ENCODE results near the gene NUDT15.
"Not testable (repeated sequence)": the region's sequence is repeated elsewhere in the genome, so short reads cannot be mapped to it uniquely, and the experiment has no call there.

Gene NUDT15

DNA sequence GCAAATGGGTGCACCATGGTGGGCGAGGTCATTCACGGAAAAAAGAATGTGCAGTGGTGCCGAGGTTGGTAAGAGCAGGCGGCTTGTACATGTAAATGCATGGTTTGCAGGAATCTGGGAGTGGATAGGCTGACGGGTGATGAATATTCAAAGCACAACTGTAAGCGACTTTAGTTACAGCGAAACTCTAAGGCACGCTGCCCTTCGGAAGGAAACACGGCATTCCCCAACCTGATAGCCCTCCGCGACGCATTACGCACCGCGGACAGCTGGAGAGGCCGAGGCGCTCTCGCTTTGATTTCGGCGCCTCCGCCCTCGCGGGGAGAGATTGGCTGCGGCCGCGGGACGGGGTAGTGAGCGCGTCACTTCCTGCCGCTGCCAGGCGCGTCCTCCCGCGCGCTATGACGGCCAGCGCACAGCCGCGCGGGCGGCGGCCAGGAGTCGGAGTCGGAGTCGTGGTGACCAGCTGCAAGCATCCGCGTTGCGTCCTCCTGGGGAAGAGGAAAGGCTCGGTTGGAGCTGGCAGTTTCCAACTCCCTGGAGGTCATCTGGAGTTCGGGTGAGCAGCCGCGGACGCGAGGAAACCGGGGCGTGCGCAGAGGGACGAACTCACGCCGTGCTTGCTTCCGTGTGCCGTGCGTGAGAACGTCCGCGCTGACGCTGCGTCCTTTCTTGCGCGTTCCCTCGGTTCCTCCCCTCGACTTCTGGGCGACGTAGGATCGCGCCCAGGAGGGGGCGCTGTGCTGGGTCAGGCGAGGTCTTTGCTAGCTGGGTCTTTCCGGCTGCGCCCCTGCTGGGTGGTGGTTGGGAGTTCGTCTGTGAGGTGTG lies at the start of gene NUDT15:
TSS of gene NUDT15 (plus strand) at position 381 of the 828 bp plus-strand sequence. CDS start at position 402, 21 bp downstream.
- peak; percentile 48 for DNase-seq

DNA sequence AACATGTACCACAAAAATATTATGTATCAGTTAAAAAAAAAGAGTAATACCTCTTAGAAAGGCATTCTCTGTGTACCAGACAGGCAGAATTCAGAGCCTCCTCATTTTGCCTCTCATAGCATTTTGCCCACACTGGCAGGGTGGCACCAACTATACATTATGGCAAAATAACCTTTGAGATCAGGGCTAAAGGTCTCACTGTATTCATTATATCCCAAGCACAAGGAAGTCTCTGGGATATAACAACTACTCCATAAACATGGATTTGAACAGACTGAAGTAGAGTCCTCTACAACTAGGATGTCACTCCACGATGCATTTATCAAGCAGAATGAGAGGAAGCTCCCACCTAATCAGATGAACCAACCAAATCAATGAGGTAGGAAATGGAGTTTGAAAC lies 47.1 kb upstream of the NUDT15 start:
- no peak for DNase-seq

DNA sequence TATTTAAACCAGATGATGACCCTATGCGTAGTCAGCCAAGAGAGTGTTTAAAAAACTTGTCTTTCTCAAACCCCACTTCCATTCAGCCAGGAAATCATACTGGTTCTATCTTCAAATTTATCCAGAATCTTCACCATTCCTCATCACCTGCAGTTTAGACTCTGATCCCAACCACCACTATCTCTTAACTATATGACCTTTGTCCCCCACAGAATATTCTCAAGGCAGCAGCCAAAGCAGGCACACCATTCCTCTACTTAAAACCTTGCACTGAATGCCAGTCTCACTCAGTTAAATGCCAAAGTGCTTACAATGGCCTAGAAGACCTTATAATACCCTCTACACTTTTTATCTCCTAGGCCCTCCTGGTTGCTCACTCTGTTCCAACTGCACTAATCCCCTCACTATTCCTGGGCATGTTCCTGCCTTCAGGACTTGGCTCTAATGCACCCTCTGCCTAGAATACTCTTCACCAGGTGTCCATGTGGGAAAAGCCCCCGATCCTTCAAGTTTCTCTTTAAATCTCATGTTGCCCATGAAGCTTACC lies 46.5 kb upstream of the NUDT15 start:
- no peak for DNase-seq

DNA sequence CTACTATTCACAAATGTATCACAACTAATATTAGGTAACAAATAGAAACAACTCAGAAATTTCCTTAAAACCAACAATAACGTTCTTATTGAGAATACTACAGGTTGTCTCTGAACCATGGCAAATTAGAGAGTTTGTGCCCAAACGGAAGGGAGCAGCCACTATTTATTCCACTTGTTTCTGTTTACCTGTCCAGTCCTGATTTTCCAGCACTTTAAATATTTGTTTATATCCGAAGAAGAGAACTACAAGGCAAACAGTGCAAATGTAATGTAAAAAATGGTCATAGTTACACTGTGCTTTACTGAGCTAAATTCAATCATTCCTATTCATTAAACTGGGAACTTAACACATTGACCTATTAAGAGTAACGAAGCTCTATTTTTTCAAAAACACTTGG lies 45.7 kb upstream of the NUDT15 start:
- no peak for DNase-seq

DNA sequence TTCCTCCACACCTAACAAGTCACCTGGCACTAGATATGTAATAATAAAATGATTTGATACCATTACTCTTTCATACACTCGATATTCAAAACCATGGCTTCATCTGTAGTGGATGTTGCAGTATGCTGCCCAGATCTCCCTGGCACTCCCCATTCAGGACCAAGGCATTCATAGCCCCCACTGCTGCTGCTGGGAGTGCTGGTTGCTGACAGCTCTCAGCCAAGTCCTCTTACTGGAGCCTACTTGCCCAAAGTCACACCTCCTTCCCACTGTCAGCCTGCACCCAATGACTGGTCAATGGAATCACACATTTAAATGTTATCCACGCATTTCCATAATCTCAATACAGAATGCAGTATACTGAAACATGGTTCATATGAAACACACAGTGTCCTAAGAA lies 40.1 kb upstream of the NUDT15 start:
- no peak for DNase-seq

DNA sequence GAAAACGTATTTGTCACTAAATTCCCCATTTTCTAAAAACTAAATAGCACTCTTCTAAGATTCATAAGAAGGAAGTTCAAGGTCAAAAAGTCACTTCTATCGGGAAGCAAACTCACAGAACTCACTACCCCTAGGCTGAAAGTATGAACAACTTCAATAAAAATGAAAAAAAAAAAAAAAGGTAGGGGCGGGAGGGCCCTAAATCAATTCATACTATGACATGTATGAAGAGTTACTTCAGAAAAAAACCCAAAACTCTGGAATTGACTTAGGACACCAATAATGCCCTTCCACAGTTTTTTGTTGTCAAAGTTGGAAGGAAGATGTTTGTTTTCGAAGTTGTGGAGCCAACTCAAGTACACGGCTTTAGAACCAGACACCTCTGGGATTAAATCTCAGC lies 37.6 kb upstream of the NUDT15 start:
- DNase-seq = no peak

DNA sequence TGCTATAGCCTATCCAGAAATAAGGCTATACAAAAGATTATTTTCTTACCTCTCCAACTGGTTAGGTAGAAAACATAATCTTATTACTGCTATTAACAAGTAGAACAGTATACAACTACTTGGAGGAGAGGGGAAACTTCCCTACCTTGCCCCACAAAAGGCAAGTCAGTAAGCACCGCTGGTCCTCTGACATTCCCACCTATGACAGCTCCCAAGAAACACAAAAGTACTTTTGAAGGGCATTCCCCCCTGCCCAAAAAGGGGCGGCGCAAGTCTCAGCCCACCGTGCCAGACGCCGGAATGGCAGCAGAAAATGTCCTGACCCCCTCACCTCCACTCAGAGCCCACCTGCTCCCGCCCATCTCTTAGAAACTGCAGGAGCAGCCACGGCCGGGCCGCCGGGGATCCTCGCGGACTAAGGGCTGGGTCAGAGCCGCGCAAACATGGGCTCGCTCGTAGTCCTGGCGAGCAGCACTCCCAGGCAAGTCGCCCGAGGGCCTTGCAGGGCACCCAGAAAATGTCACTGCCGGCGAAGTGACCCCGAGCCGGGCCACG lies 36.9 kb upstream of the NUDT15 start:
- no peak for DNase-seq

DNA sequence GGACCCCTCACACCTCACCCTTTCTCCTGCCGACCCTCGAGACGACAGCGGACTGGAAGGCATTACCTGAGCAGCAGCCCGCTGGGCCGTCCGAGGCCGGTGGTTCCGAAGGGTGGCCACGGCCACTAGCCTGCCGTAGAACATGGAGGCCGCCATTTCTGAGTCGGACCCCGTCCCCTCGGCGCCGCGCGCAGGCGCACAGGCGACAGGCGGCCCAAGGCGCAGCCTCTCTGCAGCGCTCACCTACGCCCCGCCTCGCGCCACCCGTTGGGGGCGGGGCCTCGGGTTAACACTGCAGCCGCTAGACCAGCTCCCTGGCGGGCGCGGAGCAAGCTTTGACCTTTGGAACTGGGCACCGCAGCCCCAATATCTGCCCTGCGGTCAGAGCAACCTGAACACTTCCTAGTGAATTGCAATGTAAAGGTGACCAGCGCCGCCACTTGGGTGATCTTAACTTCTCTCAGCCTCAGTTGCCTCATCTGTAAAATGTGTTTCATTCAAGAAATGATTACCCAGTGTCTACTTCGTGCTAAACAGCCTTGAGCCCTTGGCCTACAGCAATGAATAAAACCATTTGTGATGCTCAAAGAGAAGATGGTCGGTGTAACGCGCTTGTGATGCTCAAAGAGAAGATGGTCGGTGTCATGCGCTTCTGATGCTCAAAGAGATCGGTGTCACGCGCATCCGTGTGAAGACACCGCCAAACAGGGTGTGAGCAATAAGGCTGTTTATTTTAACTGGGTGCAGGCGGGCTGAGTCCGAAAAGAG lies 36.2 kb upstream of the NUDT15 start, which contains the start of gene SUCLA2:
TSS of gene SUCLA2 (minus strand) at position 160 of the 768 bp plus-strand sequence. CDS start at position 156, 4 bp downstream.
- no peak for DNase-seq

DNA sequence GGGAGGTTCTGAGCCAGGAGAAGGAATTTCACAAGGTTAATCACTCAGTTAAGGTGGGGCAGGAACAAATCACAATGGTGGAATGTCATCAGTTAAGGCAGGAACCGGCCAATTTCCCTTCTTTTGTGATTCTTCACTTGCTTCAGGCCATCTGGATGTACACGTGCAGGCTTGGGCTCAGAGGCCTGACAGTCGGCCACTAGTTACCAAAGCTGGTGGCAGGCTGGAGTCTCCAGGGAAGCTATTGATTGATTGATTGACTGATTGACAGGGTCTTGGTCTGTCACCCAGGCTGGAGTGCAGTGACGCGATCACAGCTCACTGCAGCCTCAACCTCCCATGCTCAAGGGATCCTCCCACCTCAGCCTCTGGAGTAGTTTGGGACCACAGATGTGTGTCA lies 35.5 kb upstream of the NUDT15 start:
- not testable (repeated sequence) for DNase-seq

DNA sequence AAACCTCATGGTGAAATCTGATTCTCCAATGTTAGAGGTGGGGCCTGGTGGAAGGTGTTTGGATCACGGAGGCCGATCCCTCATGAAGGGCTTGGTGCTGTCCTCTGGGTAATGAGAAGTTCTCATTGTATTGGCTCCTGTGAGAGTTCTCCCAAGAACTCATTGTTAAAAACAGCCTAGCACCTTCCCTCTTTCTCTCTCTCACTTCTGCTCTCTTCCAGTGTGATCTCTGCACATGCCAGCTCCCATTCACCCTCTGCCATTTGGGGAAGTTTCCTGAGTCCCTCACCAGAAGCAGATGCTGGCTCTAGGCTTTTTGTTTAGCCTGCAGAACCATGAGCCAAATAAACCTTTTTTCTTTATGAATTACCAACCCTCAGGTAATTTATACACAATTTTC lies 33.3 kb upstream of the NUDT15 start:
- DNase-seq = no peak

DNA sequence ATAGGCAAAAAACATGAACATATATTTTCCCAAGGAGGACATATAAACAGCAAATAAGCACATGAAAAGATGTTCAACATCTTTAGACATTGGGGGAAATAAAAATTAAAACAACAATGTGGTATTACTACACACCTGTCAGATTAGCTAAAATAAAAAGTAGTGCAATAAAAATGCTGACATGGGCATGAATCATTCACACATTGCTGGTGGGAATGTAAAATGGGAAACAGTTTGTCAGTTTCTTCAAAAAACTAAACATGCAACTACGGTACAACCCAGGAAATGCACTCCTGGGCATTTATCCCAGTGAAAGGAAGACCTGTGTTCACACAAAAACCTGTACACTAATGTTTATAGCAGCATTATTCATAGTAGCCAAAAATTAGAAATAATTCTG lies 31.1 kb upstream of the NUDT15 start:
- DNase-seq = no peak

DNA sequence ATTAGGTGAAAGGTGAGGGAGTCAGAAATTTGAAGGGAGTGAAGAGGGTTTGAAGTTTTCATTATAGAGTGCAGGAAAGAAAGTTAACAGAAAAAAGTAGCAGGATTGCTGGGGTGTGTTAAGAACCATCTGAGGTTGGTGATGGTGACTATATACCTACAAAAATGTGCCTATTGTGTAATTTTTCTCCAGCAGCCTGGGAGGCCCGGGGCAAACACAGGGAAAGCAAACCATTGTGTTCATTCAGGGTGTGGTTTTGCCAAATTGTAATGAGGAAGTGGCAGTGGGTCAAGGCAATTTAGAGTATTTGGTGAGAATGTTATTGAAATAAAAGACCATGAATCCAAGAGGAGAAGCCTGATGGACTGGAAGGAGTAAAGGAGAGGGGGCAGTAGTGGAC lies 28.2 kb upstream of the NUDT15 start:
- no peak for DNase-seq

DNA sequence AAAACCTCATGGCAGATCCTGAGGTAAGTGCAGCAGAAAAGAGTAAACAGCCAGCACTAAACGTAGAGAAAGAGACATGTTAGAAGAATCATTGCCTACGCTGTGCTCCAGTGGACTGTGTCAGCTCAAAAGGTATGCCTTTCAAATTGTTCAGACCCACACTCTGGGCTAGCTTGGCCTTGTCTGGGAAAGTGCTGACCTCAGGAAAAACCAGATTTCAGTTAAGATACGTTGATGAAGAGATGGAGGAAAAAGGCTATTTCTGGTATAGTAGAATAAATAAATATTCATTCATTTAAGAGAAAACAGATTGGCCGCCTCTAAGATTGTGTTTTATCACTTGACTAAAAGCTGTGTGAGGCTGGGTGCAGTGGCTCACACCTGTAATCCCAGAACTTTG lies 26.8 kb upstream of the NUDT15 start:
- DNase-seq = no peak

DNA sequence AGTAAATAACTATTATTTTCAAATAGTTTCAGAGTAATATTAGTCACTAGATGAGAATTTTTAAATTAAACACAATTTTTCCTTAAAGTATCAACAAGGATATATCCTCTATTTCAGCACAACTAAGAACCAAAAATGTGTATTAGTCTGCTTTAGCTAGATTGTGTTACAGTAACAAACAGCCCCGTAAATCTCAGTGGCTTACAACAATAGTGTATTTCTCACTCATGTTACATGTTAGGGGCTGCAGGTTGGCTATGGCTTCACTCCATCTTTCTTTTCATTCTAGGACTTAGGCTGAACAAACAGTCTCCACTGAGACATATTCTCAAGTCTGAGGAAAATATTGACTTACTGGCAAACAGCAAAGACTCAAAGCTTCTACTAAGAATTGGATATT lies 24.9 kb upstream of the NUDT15 start:
- no peak for DNase-seq

DNA sequence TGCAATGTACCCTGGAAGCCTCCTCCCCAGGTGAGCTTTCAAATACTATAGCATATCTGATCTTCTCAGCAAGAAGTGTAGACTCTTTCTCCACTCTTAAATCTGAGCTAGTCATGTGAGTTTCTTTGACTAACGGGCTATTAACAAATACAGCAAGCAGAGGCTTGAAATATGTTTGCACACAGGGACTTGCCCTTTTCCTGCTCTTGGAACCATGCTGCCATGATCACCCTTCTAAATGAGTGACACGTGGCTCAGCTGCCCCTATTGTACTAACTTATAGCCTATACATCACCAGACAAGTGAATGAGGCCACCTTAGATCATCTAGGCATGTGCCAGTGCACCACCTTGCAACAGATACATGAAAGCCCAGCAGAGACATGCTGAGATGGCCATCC lies 23.2 kb upstream of the NUDT15 start:
- no peak for DNase-seq

DNA sequence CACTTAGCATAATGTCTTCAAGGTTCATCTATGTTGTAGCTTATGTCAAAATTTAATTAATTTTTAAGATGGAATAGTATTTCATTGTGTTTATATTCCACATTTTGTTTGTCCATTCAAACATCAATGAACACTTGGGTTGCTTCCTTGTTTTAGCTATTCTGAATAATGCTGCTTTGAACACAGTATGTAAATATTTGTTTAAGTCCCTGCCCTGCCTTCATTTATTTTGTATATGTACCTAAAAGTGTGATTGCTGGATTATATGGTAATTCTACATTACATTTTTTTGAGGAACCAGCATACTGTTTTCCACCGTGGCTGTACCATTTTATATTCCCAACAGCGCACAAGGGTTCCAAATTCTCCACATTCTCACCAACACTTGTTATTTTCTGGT lies 18.9 kb upstream of the NUDT15 start:
- DNase-seq = no peak

DNA sequence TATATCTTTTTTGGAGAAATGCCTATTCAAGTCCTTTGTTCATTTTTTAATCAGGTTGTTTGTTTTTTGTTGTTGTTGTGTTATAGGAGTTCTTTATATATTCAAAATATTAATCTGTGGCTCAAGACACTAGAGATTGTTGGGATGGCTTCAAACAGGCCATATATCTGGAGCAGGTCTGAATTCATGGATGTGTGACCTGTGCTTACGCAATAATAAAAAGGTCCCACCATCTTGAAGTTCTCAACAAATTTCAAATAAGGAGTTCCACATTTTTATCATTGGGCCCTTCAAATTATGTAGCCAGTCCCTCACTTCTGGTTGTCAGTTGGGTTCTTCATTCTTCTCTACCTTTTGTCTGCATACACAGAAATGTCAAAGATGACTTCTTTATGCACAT lies 17.7 kb upstream of the NUDT15 start:
- DNase-seq = no peak

DNA sequence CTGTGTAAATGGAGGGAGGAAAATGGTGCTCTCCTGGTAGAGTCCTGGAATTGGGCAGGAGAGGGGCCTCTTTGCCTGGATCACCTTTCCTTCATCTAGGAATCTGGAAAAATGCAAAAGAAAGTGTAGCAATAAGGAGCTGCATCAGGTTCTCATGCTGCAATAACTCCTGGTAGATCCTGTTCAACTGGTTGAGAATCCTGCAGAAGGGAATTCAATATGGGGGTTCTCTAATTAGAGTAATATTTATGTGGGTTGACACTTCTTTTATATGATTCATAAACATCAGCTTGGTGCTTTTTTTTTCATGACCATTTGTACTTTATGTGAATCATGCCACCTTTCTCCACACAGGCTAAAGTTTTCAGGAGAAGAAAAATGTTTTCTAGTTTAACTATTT lies 9.5 kb upstream of the NUDT15 start:
- no peak for DNase-seq

DNA sequence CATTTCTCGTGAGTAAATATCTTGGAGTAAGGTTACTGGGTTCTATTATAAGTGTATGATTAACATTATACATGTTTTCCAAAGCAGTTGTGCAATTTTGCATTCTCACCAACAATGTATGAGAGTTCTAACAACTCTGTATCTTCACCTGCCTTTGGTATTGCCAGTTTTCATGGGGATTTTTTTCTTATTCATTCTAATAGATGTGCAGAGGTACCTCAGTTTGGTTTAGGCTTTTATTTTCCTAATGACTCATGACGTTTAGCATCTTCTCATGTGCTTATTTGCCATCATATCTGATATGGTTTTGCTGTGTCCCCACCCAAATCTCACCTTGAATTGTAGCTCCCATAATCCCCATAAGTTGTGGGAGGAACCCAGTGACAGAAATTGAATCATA lies 7.7 kb upstream of the NUDT15 start:
- DNase-seq = no peak

DNA sequence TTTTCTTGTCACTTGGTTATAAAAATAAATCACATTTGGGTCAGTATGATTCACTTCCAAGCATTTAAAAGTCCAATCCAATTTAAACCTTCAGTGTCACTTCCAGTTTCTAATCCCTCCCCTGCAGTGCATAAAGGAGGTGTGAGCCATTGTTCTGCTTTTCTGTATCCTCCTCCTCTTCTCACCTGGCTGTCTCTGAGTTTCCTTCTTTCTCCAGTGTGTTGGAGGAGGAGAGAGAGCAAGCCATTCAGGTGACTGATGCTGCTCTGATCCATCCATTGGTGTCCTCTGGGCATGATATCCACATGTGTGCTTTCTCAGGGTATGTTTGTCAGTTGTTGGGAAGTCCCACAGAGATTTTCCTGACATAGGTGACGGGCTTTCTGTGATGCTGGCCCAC lies 1.2 kb downstream of the NUDT15 start:
- DNase-seq = no peak

DNA sequence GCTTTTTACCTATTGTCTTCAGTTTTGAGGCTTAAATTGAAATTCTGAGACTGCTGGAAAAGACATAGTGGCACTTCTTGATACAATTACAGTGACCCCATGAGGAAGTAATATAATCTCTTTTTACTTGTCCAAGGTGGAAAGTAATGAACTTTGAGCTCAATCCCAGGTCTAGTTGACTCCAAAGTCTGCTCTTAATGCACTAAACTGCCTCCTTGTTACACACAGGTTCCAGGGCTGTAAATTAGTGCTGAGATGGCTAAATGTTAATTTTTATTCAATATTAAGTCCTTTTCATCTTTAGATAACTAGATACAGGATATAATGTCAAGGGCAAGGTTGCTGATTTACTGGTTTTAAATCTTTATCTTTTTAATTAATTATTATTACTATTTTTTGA lies 2.5 kb downstream of the NUDT15 start:
- no peak for DNase-seq

DNA sequence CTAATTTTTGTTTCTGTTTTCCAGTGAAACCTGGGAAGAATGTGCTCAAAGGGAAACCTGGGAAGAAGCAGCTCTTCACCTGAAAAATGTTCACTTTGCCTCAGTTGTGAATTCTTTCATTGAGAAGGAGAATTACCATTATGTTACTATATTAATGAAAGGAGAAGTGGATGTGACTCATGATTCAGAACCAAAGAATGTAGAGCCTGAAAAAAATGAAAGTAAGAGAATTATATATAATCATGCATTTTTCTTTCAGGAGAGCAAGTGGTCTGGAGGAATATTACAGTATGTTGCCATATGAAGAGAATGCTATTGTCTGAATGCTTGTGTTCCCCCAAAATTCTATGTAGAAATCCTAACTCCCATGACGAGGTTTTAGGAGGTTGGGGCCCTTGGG lies 3.4 kb downstream of the NUDT15 start:
- no peak for DNase-seq

DNA sequence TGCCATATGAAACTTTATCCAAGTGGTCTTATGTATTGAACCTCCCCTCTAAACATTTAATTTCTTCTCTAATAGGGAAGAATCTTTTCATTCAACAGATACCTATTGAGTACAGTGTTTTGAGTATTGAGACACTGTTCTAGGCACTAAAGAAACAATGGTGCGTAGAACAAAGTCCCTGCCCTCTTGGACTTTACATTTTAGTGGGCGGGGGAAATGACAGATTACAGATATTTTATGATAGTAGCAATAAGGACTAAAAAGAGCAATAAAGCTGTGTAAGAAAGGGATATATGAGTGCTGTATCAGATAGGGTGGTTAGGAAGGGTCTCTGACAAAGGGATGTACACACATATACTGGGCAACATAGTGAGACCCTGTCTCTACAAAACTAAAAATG lies 5.4 kb downstream of the NUDT15 start:
- DNase-seq = no peak
